ENCODE measurements around the gene POLR3C.

POLR3C gene

GRCh38 chr1:145871994-145872924, 48.3 kb downstream of the POLR3C start:
- DNase-seq = no peak

- DNase-seq = no peak
Observed at GRCh38 chr1:145874646-145875045, 50.6 kb downstream of the POLR3C start.

- no peak for DNase-seq
Observed at GRCh38 chr1:145877923-145878486, 54.0 kb downstream of the POLR3C start.

- DNase-seq = no peak
Observed at GRCh38 chr1:145878724-145879123, 54.7 kb downstream of the POLR3C start.

- peak; percentile 94 for DNase-seq
Observed at GRCh38 chr1:145879775-145880174, 55.8 kb downstream of the POLR3C start.

- no peak for DNase-seq
Observed at GRCh38 chr1:145884675-145885074, 60.7 kb downstream of the POLR3C start.

GRCh38 chr1:145885738-145886287, 61.8 kb downstream of the POLR3C start, which contains the start of gene ANKRD35:
Gene ANKRD35, minus strand, starts transcription at chr1:145885866. Its CDS starts 108 bp downstream, at chr1:145885758.
- DNase-seq = no peak

GRCh38 chr1:145886390-145886789, 62.4 kb downstream of the POLR3C start:
- no peak for DNase-seq

- no peak for DNase-seq
Observed at GRCh38 chr1:145886816-145887215, 62.8 kb downstream of the POLR3C start.

GRCh38 chr1:145887631-145888030, 63.6 kb downstream of the POLR3C start:
- no peak for DNase-seq

GRCh38 chr1:145889722-145890121, 65.7 kb downstream of the POLR3C start:
- no peak for DNase-seq

- no peak for DNase-seq
Observed at GRCh38 chr1:145891143-145891542, 67.1 kb downstream of the POLR3C start.

- DNase-seq = peak; percentile 85
Observed at GRCh38 chr1:145891587-145892485, 67.8 kb downstream of the POLR3C start.

GRCh38 chr1:145892486-145893087, 68.6 kb downstream of the POLR3C start:
- no peak for DNase-seq

- DNase-seq = no peak
Observed at GRCh38 chr1:145893306-145894055, 69.5 kb downstream of the POLR3C start.

Data from NCI-H1417 treated with DMSO at 0.1 percent for 48 hours (cell line).